RWPE1 (cell line): Measurements from ENCODE around the gene PLXNC1.

ENCODE experiments used
- CTCF ChIA-PET: fragments of 350-600 bp; sonication (Branson Sonifier 250); formaldehyde crosslinking; extraction: SDS; loops from one replicate; lab custom pipeline; 2021; lab: Yijun Ruan, JAX
- POLR2A ChIA-PET: fragments of 400-600 bp; formaldehyde crosslinking; extraction: SDS; loops from one replicate; lab custom pipeline; 2020; ENCODE audit warnings: antibody characterized with exemption; ENCODE audit not compliant: low non-redundant PET; lab: Yijun Ruan, JAX
- DNase-seq: peaks from one replicate; pipeline ENCODE4 v3.0.0; 2012; ENCODE audit warnings: low spot score
- H3K27ac ChIP-seq: fragments of 450-650 bp; 2 replicates; pipeline ENCODE4 v1.5.1; 2017
- CTCF ChIP-seq: fragments of 450-650 bp; conservative IDR thresholded peaks from 2 replicates; pipeline ENCODE4 v1.5.1; 2017; ENCODE audit warnings: low read depth, mild to moderate bottlenecking

Gene PLXNC1

GRCh38 chr12:94193168-94193567 lies 44.8 kb downstream of the PLXNC1 start:
- POLR2A ChIA-PET, result no interaction called here
- no peak for DNase-seq
- H3K27ac ChIP-seq, result no peak overlapping the region
- no peak for TF ChIP-seq CTCF
- CTCF ChIA-PET, result interaction anchor here (0.5 kb wide), 1 partner anchor 13 kb away, joined by 4 read pairs; no protein-coding TSS in a partner anchor

- DNase-seq, result no peak
- ChIA-PET CTCF (no interaction called here), POLR2A (no interaction called here)
- no peak for TF ChIP-seq CTCF
- H3K27ac ChIP-seq, result no peak overlapping the region
Observed at GRCh38 chr12:94195483-94195882, 47.1 kb downstream of the PLXNC1 start.

- no peak for TF ChIP-seq CTCF
- POLR2A ChIA-PET, result no interaction called here
- CTCF ChIA-PET, result no interaction called here
- no peak for DNase-seq
- no peak overlapping the region for H3K27ac ChIP-seq
Observed at GRCh38 chr12:94198469-94198868, 50.1 kb downstream of the PLXNC1 start.

- POLR2A ChIA-PET, result no interaction called here
- CTCF ChIA-PET, result no interaction called here
- DNase-seq, result no peak
- H3K27ac ChIP-seq, result no peak overlapping the region
- TF ChIP-seq CTCF, result no peak
Observed at GRCh38 chr12:94198872-94199271, 50.5 kb downstream of the PLXNC1 start.

- ChIA-PET POLR2A (no interaction called here), CTCF (no interaction called here)
- DNase-seq, result no peak
- no peak for TF ChIP-seq CTCF
- H3K27ac ChIP-seq, result no peak overlapping the region
Observed at GRCh38 chr12:94200069-94200468, 51.7 kb downstream of the PLXNC1 start.

GRCh38 chr12:94200695-94201094 lies 52.3 kb downstream of the PLXNC1 start:
- POLR2A ChIA-PET, result no interaction called here
- CTCF ChIA-PET, result no interaction called here
- TF ChIP-seq CTCF, result no peak

More at GRCh38 chr12:94200695-94201094, 52.3 kb downstream of the PLXNC1 start:
- no peak overlapping the region for H3K27ac ChIP-seq
- DNase-seq, result no peak
